OCI-LY3 (cell line): ENCODE results near the gene CDK19.

Experiments
- H2AFZ ChIP-seq: fragments of 200-600, 300-600 bp; shearing (Covaris generic); 2 replicates; pipeline ENCODE4 v1.6.0; 2014; ENCODE audit warnings: antibody characterized with exemption, low read depth, low read length
- H3K27ac ChIP-seq: fragments of 200-600, 300-600 bp; sonication (generic); 2 replicates; pipeline ENCODE4 v1.5.1; 2014; ENCODE audit warnings: mild to moderate bottlenecking, low read length, moderate library complexity, mixed read lengths
- H3K27me3 ChIP-seq: fragments of 200-600, 300-600 bp; sonication (generic); 2 replicates; pipeline ENCODE4 v1.6.1; 2014; ENCODE audit warnings: low read depth, low read length, mixed read lengths
- H3K36me3 ChIP-seq: fragments of 200-600, 300-600 bp; sonication (generic); replicated peaks from 2 replicates; pipeline ENCODE3; 2014; ENCODE audit warnings: low read depth, low read length, mixed read lengths
- H3K4me1 ChIP-seq: fragments of 300-600, 200-600 bp; sonication (generic); 2 replicates; pipeline ENCODE4 v1.6.1; 2014; ENCODE audit warnings: low read length, mixed read lengths
- H3K4me2 ChIP-seq: fragments of 200-600, 300-600 bp; sonication (generic); 2 replicates; pipeline ENCODE4 v1.6.1; 2014; ENCODE audit warnings: low read length, mixed read lengths
- H3K4me3 ChIP-seq: fragments of 300-600, 200-600 bp; sonication (generic); 2 replicates; pipeline ENCODE4 v1.5.1; 2014; ENCODE audit warnings: antibody characterized with exemption, mild to moderate bottlenecking, low read length, moderate library complexity
- H3K79me2 ChIP-seq: fragments of 300-600, 200-600 bp; shearing (Covaris generic); 2 replicates; pipeline ENCODE4 v1.6.1; 2014; ENCODE audit warnings: mild to moderate bottlenecking, low read length, mixed read lengths
- H3K9ac ChIP-seq: fragments of 300-600, 200-600 bp; shearing (Covaris generic); 2 replicates; pipeline ENCODE4 v1.6.0; 2014; ENCODE audit warnings: mild to moderate bottlenecking, low read length, moderate library complexity
- H3K9me3 ChIP-seq: fragments of 200-600, 300-600 bp; shearing (Covaris generic); 2 replicates; pipeline ENCODE4 v1.6.1; 2014; ENCODE audit warnings: low read length, mixed read lengths; ENCODE audit not compliant: insufficient read depth
- H4K20me1 ChIP-seq: fragments of 200-600, 300-600 bp; sonication (generic); 2 replicates; pipeline ENCODE4 v1.6.1; 2016; ENCODE audit warnings: low read length, mixed read lengths; ENCODE audit not compliant: insufficient read depth
- EZH2phosphoT487 ChIP-seq: fragments of 200-600 bp; shearing (Covaris generic); IDR thresholded peaks from 2 replicates; pipeline ENCODE4 v1.6.1; 2018; ENCODE audit warnings: antibody characterized with exemption, mixed run types, low read depth
- TF ChIP-seq, protein P1 (sequence below): fragments of 200-600, 300-600 bp; sonication (generic); IDR thresholded peaks from 2 replicates; pipeline ENCODE4 v1.5.1; 2014; ENCODE audit warnings: antibody characterized with exemption, low read length, low read depth

The CDK19 gene

GRCh38 chr6:110795271-110795670 is 20.0 kb downstream of the CDK19 start:
- TF ChIP-seq, protein P1, sequence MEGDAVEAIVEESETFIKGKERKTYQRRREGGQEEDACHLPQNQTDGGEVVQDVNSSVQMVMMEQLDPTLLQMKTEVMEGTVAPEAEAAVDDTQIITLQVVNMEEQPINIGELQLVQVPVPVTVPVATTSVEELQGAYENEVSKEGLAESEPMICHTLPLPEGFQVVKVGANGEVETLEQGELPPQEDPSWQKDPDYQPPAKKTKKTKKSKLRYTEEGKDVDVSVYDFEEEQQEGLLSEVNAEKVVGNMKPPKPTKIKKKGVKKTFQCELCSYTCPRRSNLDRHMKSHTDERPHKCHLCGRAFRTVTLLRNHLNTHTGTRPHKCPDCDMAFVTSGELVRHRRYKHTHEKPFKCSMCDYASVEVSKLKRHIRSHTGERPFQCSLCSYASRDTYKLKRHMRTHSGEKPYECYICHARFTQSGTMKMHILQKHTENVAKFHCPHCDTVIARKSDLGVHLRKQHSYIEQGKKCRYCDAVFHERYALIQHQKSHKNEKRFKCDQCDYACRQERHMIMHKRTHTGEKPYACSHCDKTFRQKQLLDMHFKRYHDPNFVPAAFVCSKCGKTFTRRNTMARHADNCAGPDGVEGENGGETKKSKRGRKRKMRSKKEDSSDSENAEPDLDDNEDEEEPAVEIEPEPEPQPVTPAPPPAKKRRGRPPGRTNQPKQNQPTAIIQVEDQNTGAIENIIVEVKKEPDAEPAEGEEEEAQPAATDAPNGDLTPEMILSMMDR = no peak
- TF ChIP-seq EZH2phosphoT487 = no peak
- Histone ChIP-seq H3K27ac (no peak overlapping the region), H3K9me3 (no peaks in the 10 kb centered on the region), H3K27me3 (no peaks in the 10 kb centered on the region), H3K9ac (no peak overlapping the region), H3K36me3 (no peaks in the 10 kb centered on the region), H3K4me3 (no peak overlapping the region), H2AFZ (no peak overlapping the region), H3K4me2 (no peak overlapping the region), H3K79me2 (no peaks in the 10 kb centered on the region), H3K4me1 (peaks cover 7% of the 10 kb centered on the region), H4K20me1 (0 out of 2 replicates have a peak, but pooled peaks cover 2% of the 10 kb centered on the region)

- no peak overlapping the region for H3K4me3 ChIP-seq
- no peak overlapping the region for H2AFZ ChIP-seq
- TF ChIP-seq, protein P1 = no peak
- H3K9me3 ChIP-seq = peaks cover 4% of the 10 kb centered on the region; the same call in 1 of the 2 replicates
- H3K4me2 ChIP-seq = no peak overlapping the region
- H3K27me3 ChIP-seq = no peaks in the 10 kb centered on the region
- no peak overlapping the region for H3K27ac ChIP-seq
- H3K4me1 ChIP-seq = peaks cover 15% of the 10 kb centered on the region
- H3K79me2 ChIP-seq = no peaks in the 10 kb centered on the region
- peaks cover 4% of the 10 kb centered on the region for H3K36me3 ChIP-seq
- no peaks in the 10 kb centered on the region for H4K20me1 ChIP-seq
- H3K9ac ChIP-seq = no peak overlapping the region
Observed at GRCh38 chr6:110786696-110787095, 28.6 kb downstream of the CDK19 start.

DNA sequence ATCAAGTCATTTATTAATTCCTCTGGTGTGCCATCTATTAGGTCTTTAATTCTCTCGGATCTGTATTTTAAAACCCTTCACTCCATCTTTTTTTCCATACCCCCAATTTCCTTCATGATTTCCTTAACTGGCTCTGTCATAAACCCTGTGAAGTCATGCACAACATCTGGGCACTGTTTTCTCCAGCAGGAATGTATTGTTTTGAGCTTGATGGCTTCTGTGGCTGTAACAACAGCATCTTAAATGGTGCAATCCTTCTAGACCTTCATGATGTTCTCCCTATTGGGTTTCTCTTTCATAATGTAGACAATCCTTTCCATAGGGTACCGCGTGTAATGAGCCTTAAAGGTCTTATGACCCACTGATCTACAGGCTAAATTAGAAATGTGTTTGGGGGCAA is 29.0 kb downstream of the CDK19 start:
- H3K9me3 ChIP-seq = peaks cover 4% of the 10 kb centered on the region; the same call in 1 of the 2 replicates
- no peak overlapping the region for H3K4me2 ChIP-seq
- H3K27me3 ChIP-seq = no peaks in the 10 kb centered on the region
- no peak overlapping the region for H3K27ac ChIP-seq
- no peak overlapping the region for H2AFZ ChIP-seq
- no peak overlapping the region for H3K9ac ChIP-seq
- H3K4me3 ChIP-seq = no peak overlapping the region
- H3K36me3 ChIP-seq = peaks cover 4% of the 10 kb centered on the region
- TF ChIP-seq EZH2phosphoT487 = no peak
- TF ChIP-seq, protein P1 = no peak
- peaks cover 18% of the 10 kb centered on the region for H3K4me1 ChIP-seq
- H3K79me2 ChIP-seq = no peaks in the 10 kb centered on the region
- H4K20me1 ChIP-seq = no peaks in the 10 kb centered on the region

GRCh38 chr6:110784610-110784979 is 30.7 kb downstream of the CDK19 start:
- Histone ChIP-seq H3K27ac (no peak overlapping the region), H2AFZ (no peak overlapping the region), H3K36me3 (peaks cover 4% of the 10 kb centered on the region), H3K4me2 (peak overlapping the region; percentile 40), H3K4me1 (peaks cover 18% of the 10 kb centered on the region), H3K9ac (no peak overlapping the region), H3K9me3 (peaks cover 4% of the 10 kb centered on the region; the same call in 1 of the 2 replicates), H4K20me1 (no peaks in the 10 kb centered on the region), H3K79me2 (no peaks in the 10 kb centered on the region), H3K27me3 (no peaks in the 10 kb centered on the region), H3K4me3 (no peak overlapping the region)
- TF ChIP-seq, protein P1 = no peak
- no peak for TF ChIP-seq EZH2phosphoT487
